Activated CD8-positive, alpha-beta T cell treated with anti-CD3 and anti-CD28 coated beads for 36 hours (primary cell): ENCODE data around the gene RASSF6. TPM values are rescaled to one million over a fixed set of nuclear protein-coding genes. Genes with fewer than 3 reads are reported as not detected.
"Not testable (repeated sequence)": the region's sequence is repeated elsewhere in the genome, so short reads cannot be mapped to it uniquely, and the experiment has no call there.

Experiments
- ATAC-seq: fragments of 200-7000 bp; cut with Tn5 transposase; one replicate; pipeline ENCODE4 v1.10.0; 2021; ENCODE audit warnings: mild to moderate bottlenecking, moderate library complexity
- CTCF ChIA-PET: fragments of 350-600 bp; sonication (Branson Sonifier 250); formaldehyde crosslinking; loops from one replicate; lab custom pipeline; 2021; ENCODE audit warnings: antibody characterized with exemption; lab: Charles Lee
- POLR2A ChIA-PET: fragments of 350-600 bp; sonication (Branson Sonifier 250); formaldehyde crosslinking; loops from one replicate; lab custom pipeline; 2021; ENCODE audit warnings: antibody characterized with exemption; lab: Charles Lee
- DNase-seq: peaks from one replicate; pipeline ENCODE4 v3.0.0-alpha.2; 2020
- H3K27ac Mint-ChIP-seq: one replicate; pipeline ENCODE4 v1.8.0; 2021; ENCODE audit warnings: mild to moderate bottlenecking, mixed read lengths
- H3K27me3 Mint-ChIP-seq: one replicate; pipeline ENCODE4 v1.8.0; 2021; ENCODE audit warnings: mixed read lengths
- H3K36me3 Mint-ChIP-seq: one replicate; pipeline ENCODE4 v1.8.0; 2021; ENCODE audit warnings: low read depth, mixed read lengths
- H3K4me1 Mint-ChIP-seq: one replicate; pipeline ENCODE4 v1.8.0; 2021; ENCODE audit warnings: low read depth, mixed read lengths
- H3K4me3 Mint-ChIP-seq: one replicate; pipeline ENCODE4 v1.8.0; 2021; ENCODE audit warnings: mild to moderate bottlenecking, moderate library complexity, mixed read lengths
- H3K9me3 Mint-ChIP-seq: one replicate; pipeline ENCODE4 v1.8.0; 2021; ENCODE audit warnings: mixed read lengths
- CTCF ChIP-seq: fragments of 200-600 bp; IDR thresholded peaks from one replicate; pipeline ENCODE4 v1.8.0; 2022; ENCODE audit warnings: antibody characterized with exemption, mild to moderate bottlenecking
- intact Hi-C: fragments of 100-400 bp; cut with micrococcal nuclease; formaldehyde crosslinking; loops from one replicate; pipeline ENCODE4 v1.10.0; 2022
- total RNA-seq, 2 experiments: library from RNA; stranded (reverse); gene quantifications; one replicate each; pipeline ENCODE4 v1.2.3, GENCODE V29; 2021

RASSF6 gene
- total RNA-seq, 2 experiments from 2014 or later = not detected

GRCh38 chr4:73603271-73603710, 16.9 kb downstream of the RASSF6 start:
- no peaks in the 10 kb centered on the region for H3K27me3 Mint-ChIP-seq
- no peak for ATAC-seq
- no peak overlapping the region for H3K4me3 Mint-ChIP-seq
- H3K4me1 Mint-ChIP-seq = peaks cover 3% of the 10 kb centered on the region
- no peak for DNase-seq
- no peak overlapping the region for H3K27ac Mint-ChIP-seq
- H3K36me3 Mint-ChIP-seq = no peaks in the 10 kb centered on the region
- intact Hi-C loops = no loop called here
- no peaks in the 10 kb centered on the region for H3K9me3 Mint-ChIP-seq
- ChIA-PET POLR2A (no interaction called here), CTCF (no interaction called here)
- TF ChIP-seq CTCF = no peak

- CTCF ChIA-PET = interaction anchor here (1.5 kb wide), 1 partner anchor 27 kb away, joined by 4 read pairs; no protein-coding TSS in a partner anchor
- H3K9me3 Mint-ChIP-seq = no peaks in the 10 kb centered on the region
- H3K27me3 Mint-ChIP-seq = no peaks in the 10 kb centered on the region
- no peaks in the 10 kb centered on the region for H3K4me1 Mint-ChIP-seq
- H3K36me3 Mint-ChIP-seq = no peaks in the 10 kb centered on the region
- intact Hi-C loops = no loop called here
- ATAC-seq (no peak), DNase-seq (no peak)
- TF ChIP-seq CTCF = no peak
- POLR2A ChIA-PET = no interaction called here
- H3K27ac Mint-ChIP-seq = no peak overlapping the region
- no peak overlapping the region for H3K4me3 Mint-ChIP-seq
Measured at GRCh38 chr4:73600954-73601353, 19.3 kb downstream of the RASSF6 start.

GRCh38 chr4:73599182-73599581, 21.1 kb downstream of the RASSF6 start:
- H3K9me3 Mint-ChIP-seq = no peaks in the 10 kb centered on the region
- ChIA-PET CTCF (interaction anchor here (1.3 kb wide), 1 partner anchor 535 kb away, joined by 3 read pairs; no protein-coding TSS in a partner anchor), POLR2A (interaction anchor here (0.7 kb wide), 1 partner anchor 16 kb away, joined by 3 read pairs; no protein-coding TSS in a partner anchor)
- DNase-seq (no peak), ATAC-seq (no peak)
- no peaks in the 10 kb centered on the region for H3K4me1 Mint-ChIP-seq
- H3K4me3 Mint-ChIP-seq = no peak overlapping the region
- no peaks in the 10 kb centered on the region for H3K27me3 Mint-ChIP-seq
- H3K27ac Mint-ChIP-seq = no peak overlapping the region
- TF ChIP-seq CTCF = no peak
- H3K36me3 Mint-ChIP-seq = no peaks in the 10 kb centered on the region
- intact Hi-C loops = no loop called here

- intact Hi-C loops = no loop called here
- ATAC-seq (no peak), DNase-seq (no peak)
- ChIA-PET POLR2A (no interaction called here), CTCF (no interaction called here)
- Mint-ChIP-seq H3K36me3 (no peaks in the 10 kb centered on the region), H3K4me1 (no peaks in the 10 kb centered on the region), H3K9me3 (no peaks in the 10 kb centered on the region), H3K27ac (no peak overlapping the region), H3K27me3 (no peaks in the 10 kb centered on the region), H3K4me3 (no peak overlapping the region)
- no peak for TF ChIP-seq CTCF
Measured at GRCh38 chr4:73597594-73597993, 22.6 kb downstream of the RASSF6 start.

GRCh38 chr4:73597183-73597582, 23.1 kb downstream of the RASSF6 start:
- H3K27ac Mint-ChIP-seq, intact Hi-C loops, H3K27me3 Mint-ChIP-seq, ATAC-seq, H3K4me3 Mint-ChIP-seq, H3K36me3 Mint-ChIP-seq, H3K4me1 Mint-ChIP-seq, CTCF ChIA-PET, POLR2A ChIA-PET, DNase-seq, H3K9me3 Mint-ChIP-seq: not testable (repeated sequence)
